Astrocyte of the cerebellum (primary cell): ENCODE results near the gene FBLN7.

Source experiments
- DNase-seq: peaks from one replicate; pipeline ENCODE4 v3.0.0-alpha.2; 2011; ENCODE audit warnings: low read depth
- H3K4me3 ChIP-seq: 2 replicates; pipeline ENCODE4 v1.5.1; 2011; ENCODE audit warnings: mild to moderate bottlenecking, low read depth, low read length, moderate library complexity
- in situ Hi-C: cut with HindIII; loops from 2 replicates; pipeline ENCODE4 v1.10.0; 2017; ENCODE audit warnings: low sequenced_read_pairs
- TF ChIP-seq, protein P1 (sequence below): IDR thresholded peaks from 2 replicates; pipeline ENCODE4 v1.5.1; 2012; ENCODE audit warnings: low read length, low read depth, moderate library complexity, mild to moderate bottlenecking; ENCODE audit errors: missing control alignments

FBLN7 gene

DNA sequence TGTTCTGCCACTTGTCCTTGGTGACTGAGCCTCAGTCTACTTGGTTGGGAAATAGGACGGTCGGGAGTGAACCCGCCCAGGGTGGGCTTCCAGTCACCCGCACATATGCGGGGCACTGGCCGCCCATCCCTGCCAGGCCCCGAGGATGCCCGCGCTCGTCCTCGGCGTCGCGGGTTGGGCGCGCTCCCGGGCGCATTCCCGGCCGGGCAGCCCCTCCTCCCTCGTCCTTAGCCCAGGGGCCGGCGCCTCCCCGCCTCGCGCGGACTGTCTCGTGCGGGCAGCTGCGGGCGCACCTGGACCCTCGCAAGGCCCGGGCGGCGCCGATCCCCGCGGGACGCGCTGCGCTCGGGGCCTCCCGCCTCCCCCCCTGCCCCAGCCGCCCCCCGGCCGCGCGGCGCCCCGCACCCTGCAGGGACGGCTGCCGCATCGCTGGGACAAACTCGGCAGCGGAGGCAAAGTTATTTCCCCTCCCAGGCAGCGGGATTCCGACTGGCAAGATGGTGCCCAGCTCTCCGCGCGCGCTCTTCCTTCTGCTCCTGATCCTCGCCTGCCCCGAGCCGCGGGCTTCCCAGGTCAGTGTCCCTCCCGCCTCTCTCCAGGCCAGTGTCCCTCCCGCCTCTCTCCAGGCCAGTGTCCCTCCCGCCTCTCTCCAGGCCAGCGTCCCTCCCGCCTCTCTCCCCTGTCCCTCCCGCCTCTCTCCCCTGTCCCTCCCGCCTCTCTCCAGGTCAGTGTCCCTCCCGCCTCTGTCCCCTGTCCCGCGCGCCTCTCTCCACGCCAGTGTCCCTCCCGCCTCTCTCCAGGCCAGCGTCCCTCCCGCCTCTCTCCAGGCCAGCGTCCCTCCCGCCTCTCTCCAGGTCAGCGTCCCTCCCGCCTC lies at the start of gene FBLN7:
Gene FBLN7, plus strand, starts transcription at position 227 of the 874 bp plus-strand sequence. Its CDS starts 271 bp downstream, at position 498.
- in situ Hi-C loops = no loop called here
- DNase-seq = no peak
- TF ChIP-seq, protein P1, sequence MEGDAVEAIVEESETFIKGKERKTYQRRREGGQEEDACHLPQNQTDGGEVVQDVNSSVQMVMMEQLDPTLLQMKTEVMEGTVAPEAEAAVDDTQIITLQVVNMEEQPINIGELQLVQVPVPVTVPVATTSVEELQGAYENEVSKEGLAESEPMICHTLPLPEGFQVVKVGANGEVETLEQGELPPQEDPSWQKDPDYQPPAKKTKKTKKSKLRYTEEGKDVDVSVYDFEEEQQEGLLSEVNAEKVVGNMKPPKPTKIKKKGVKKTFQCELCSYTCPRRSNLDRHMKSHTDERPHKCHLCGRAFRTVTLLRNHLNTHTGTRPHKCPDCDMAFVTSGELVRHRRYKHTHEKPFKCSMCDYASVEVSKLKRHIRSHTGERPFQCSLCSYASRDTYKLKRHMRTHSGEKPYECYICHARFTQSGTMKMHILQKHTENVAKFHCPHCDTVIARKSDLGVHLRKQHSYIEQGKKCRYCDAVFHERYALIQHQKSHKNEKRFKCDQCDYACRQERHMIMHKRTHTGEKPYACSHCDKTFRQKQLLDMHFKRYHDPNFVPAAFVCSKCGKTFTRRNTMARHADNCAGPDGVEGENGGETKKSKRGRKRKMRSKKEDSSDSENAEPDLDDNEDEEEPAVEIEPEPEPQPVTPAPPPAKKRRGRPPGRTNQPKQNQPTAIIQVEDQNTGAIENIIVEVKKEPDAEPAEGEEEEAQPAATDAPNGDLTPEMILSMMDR = no peak
- H3K4me3 ChIP-seq = peak within 1 kb of the TSS; percentile 43

DNA sequence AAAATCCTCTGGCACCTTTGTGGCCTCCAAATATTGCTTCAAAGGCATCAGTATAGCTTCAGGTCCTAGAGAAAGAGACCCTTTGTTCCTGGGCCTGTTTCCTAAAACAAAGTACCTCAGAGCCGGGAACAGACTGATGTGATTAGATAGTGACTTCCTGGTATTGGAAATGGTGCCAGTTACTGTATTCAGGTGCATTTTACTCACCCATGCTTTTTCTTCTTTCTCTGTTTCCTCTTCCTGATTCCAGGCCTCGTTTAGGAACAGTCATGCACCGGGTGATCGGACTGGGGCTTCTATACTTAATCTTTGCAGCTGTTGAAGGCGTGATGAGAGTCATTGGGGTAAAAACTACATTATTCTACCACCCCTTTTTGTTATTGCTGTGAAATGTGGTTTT lies 48.8 kb upstream of the FBLN7 start:
- H3K4me3 ChIP-seq = no peak overlapping the region
- no peak for DNase-seq
- in situ Hi-C loops = no loop called here
- TF ChIP-seq, protein P1 = no peak

DNA sequence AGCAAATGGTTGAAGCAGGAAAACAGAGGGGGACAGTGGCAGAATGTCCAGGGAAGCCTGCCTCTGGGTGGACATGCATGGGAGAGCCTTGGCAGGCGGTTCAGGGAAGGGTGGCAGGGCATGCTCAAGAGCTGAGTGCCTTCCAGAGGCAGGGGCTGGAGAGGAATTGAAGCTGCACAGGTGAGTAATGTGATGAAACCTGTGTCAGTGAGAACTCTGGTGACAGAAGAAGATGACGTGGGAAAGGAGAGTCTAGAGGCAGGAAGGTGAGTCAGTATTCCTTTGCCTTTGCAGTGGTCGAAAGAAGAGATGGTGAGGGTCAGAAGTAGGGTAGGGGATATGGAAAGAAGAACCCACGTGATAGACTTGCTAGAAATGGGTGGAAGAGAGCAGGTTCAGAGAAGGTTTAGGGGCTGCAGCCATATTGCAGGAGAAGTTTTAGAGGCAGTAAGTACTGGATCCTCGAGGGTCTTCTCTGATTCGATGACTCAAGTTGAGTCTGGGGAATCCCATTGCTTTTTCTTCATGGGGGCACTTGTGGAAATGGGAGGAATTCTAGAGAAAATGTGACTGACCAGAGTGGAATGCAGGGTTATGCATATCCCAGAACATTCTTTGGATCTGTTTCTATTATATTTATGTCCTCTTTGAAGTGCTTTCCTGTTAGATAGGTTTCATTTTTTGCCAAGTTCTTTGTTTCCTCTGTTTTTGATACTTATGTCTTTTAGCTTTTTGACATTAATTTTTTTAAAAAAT lies 45.7 kb upstream of the FBLN7 start:
- DNase-seq = peak; percentile 69
- TF ChIP-seq, protein P1 = no peak
- in situ Hi-C loops = no loop called here
- no peak overlapping the region for H3K4me3 ChIP-seq

DNA sequence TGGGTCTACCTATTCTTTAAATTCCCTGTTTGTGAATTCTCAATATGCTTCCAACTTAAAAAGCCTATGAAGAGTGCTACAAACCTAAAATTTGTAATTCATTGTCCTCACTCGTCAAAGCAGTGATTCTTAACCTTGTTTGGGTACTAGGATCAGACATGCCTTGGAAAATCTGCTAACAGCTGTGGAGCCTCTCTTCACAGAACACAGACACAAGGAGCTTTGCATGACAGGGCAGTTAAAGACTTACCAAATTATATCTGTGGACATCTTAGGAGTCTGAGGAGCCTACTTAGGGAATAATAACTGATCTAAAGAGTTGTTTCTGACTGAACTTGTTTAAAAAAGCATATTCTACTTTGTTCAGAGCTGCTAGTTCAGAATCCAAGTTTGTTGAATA lies 45.0 kb upstream of the FBLN7 start:
- TF ChIP-seq, protein P1 = no peak
- no peak overlapping the region for H3K4me3 ChIP-seq
- in situ Hi-C loops = no loop called here
- DNase-seq = no peak

GRCh38 chr2:112095681-112096080 lies 42.5 kb upstream of the FBLN7 start:
- TF ChIP-seq, protein P1 = no peak
- H3K4me3 ChIP-seq = no peak overlapping the region
- in situ Hi-C loops = no loop called here
- DNase-seq = no peak

DNA sequence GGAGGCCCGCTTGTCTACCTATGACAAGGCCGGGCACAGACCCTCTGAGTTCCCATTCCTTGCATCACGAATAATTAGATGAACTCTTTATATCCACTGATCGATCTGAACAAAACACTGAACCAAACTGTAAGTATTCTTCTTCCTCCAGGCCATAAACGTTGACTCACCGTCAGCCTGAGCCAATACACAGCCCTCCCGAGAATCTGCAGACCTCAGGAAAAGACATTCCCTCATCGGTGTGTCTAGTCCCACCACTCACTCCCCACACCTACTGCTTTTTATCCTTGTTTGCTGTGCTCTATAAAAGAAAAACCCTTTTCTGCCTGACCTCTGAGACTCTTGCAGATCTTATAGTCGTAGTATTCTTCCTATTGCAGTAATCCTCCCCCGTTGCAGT lies 42.1 kb upstream of the FBLN7 start:
- TF ChIP-seq, protein P1 = no peak
- in situ Hi-C loops = no loop called here
- H3K4me3 ChIP-seq = no peak overlapping the region
- DNase-seq = no peak
